Measurements from ENCODE around the gene PDZRN3. TPM values are rescaled to one million over a fixed set of nuclear protein-coding genes. Genes with fewer than 3 reads are reported as not detected.

The PDZRN3 gene
- total and polyA plus RNA-seq, 2 donors (not counting 1 experiment from before 2014, with no cell fraction given) = 14.6 to 56.3 TPM

GRCh38 chr3:73557986-73558726 is 66.6 kb downstream of the PDZRN3 start:
- peak; percentile 44 to 84 for DNase-seq (ENCODE audit: low read depth in 2 of 2)
- Histone ChIP-seq H3K4me1 (ENCODE audit: control insufficient read depth, extremely low read depth, insufficient read depth, low read length) (peaks cover 17% of the 10 kb centered on the region), H2AFZ (ENCODE audit: low read length) (no peak overlapping the region), H3K27me3 (ENCODE audit: control insufficient read depth, insufficient read depth, low read length) (no peaks in the 10 kb centered on the region), H3K4me3 (replicated peaks in 1 of 4; ENCODE audit: control extremely low read depth in 1 of 4, insufficient read depth in 1 of 4, low read depth in 3 of 4, low read length in 4 of 4) (peak overlapping the region in 1 of 4 experiments; percentile 23), H3K27ac (ENCODE audit: insufficient read depth, low read length) (no peak overlapping the region), H3K9me3 (ENCODE audit: control insufficient read depth, insufficient read depth, low read depth, low read length) (no peaks in the 10 kb centered on the region), H3K4me2 (ENCODE audit: extremely low read depth, insufficient read depth, low read length) (peak overlapping the region; percentile 15), H3K79me2 (ENCODE audit: control insufficient read depth, insufficient read depth, low read length) (no peaks in the 10 kb centered on the region), H3K36me3 (ENCODE audit: control insufficient read depth, insufficient read depth, low read length) (no peaks in the 10 kb centered on the region), H3K9ac (ENCODE audit: insufficient read depth, low read length) (no peak overlapping the region), H4K20me1 (ENCODE audit: control insufficient read depth, extremely low read depth, insufficient read depth, low read length) (no peaks in the 10 kb centered on the region)
- no peak for TF ChIP-seq CTCF (conservative IDR thresholded peaks at IDR 0.05 in 1 of 2, IDR thresholded peaks at IDR 0.05 in 1 of 2; ENCODE audit: low read depth in 1 of 2, low read length in 2 of 2)
- TF ChIP-seq EZH2 (IDR thresholded peaks at IDR 0.05; ENCODE audit: low read length, missing control alignments) = no peak

- Histone ChIP-seq H3K79me2 (ENCODE audit: control insufficient read depth, insufficient read depth, low read length) (peaks cover 3% of the 10 kb centered on the region), H3K9ac (ENCODE audit: insufficient read depth, low read length) (no peak overlapping the region)
Observed at GRCh38 chr3:73556520-73557372, 68.0 kb downstream of the PDZRN3 start.

More at GRCh38 chr3:73556520-73557372, 68.0 kb downstream of the PDZRN3 start:
- H3K4me3 ChIP-seq (replicated peaks in 1 of 4; ENCODE audit: control extremely low read depth in 1 of 4, insufficient read depth in 1 of 4, low read depth in 3 of 4, low read length in 4 of 4) = no peak overlapping the region
- H3K4me2 ChIP-seq (ENCODE audit: extremely low read depth, insufficient read depth, low read length) = peak overlapping the region; percentile 68
- DNase-seq (ENCODE audit: low read depth in 2 of 2) = peak in 1 of 2 donors; percentile 55
- peaks cover 17% of the 10 kb centered on the region for H3K4me1 ChIP-seq (ENCODE audit: control insufficient read depth, extremely low read depth, insufficient read depth, low read length)
- no peak overlapping the region for H2AFZ ChIP-seq (ENCODE audit: low read length)
- H3K9me3 ChIP-seq (ENCODE audit: control insufficient read depth, insufficient read depth, low read depth, low read length) = no peaks in the 10 kb centered on the region
- H4K20me1 ChIP-seq (ENCODE audit: control insufficient read depth, extremely low read depth, insufficient read depth, low read length) = no peaks in the 10 kb centered on the region
- no peaks in the 10 kb centered on the region for H3K36me3 ChIP-seq (ENCODE audit: control insufficient read depth, insufficient read depth, low read length)
- TF ChIP-seq CTCF (conservative IDR thresholded peaks at IDR 0.05 in 1 of 2, IDR thresholded peaks at IDR 0.05 in 1 of 2; ENCODE audit: low read depth in 1 of 2, low read length in 2 of 2) (no peak), EZH2 (IDR thresholded peaks at IDR 0.05; ENCODE audit: low read length, missing control alignments) (no peak)
- peak overlapping the region; percentile 7 for H3K27ac ChIP-seq (ENCODE audit: insufficient read depth, low read length)
- no peaks in the 10 kb centered on the region for H3K27me3 ChIP-seq (ENCODE audit: control insufficient read depth, insufficient read depth, low read length)

Data from fibroblast of lung (primary cell).